Stimulated activated naive B cell treated with anti-CD40 and anti-IgM and Interleukin-4, amounts not matched to agents 10 μg/mL and 1 μg/mL and 100 μg/mL, for 72 hours (primary cell): ENCODE measurements around the gene PHF3.

Experiments used
- ATAC-seq, 2 donors: fragments of 150-1000 bp; cut with Tn5 transposase; replicated peaks; 2 replicates each; pipeline ENCODE4 v1.10.0; 2021; ENCODE audit warnings: moderate library complexity in 1 of 2
- DNase-seq: peaks from one replicate; pipeline ENCODE4 v3.0.0; 2021
- H3K27ac Mint-ChIP-seq: one replicate; pipeline ENCODE4 v1.8.0; 2022; ENCODE audit warnings: mild to moderate bottlenecking, mixed read lengths
- H3K27me3 Mint-ChIP-seq, 2 donors: one replicate each; pipeline ENCODE4 v1.8.0; 2022; ENCODE audit warnings: mixed read lengths in 2 of 2
- H3K36me3 Mint-ChIP-seq, 2 donors: one replicate each; pipeline ENCODE4 v1.8.0; 2022; ENCODE audit warnings: mixed read lengths in 2 of 2, mild to moderate bottlenecking in 1 of 2
- H3K4me1 Mint-ChIP-seq, 2 donors: one replicate each; pipeline ENCODE4 v1.8.0; 2022; ENCODE audit warnings: mixed read lengths in 2 of 2, mild to moderate bottlenecking in 1 of 2
- H3K4me3 Mint-ChIP-seq, 2 donors: one replicate each; pipeline ENCODE4 v1.8.0; 2022; ENCODE audit warnings: mild to moderate bottlenecking in 2 of 2, mixed read lengths in 2 of 2, moderate library complexity in 1 of 2
- H3K9me3 Mint-ChIP-seq, 2 donors: one replicate each; pipeline ENCODE4 v1.8.0; 2022; ENCODE audit warnings: mixed read lengths in 2 of 2, mild to moderate bottlenecking in 1 of 2

The PHF3 gene

DNA sequence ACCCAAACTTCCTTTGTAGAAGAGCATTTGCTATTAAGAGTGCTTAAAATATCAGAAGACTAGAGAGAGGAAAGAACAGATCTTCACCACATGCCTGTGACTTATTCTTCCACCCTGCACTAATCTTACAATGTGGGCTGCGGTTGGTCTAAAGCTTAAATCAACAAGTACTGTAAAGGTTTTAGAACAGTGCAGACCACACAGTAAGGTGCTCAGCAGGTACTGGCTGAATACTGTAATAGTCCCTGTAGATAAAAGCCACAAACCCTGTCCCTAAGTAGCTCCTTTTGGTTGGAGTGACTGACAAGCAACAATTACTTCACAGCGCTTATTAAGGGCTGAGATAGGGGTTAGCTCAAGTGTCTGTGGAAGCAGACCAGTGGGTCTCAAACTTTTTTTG lies 972 bp upstream of the PHF3 start:
- peaks cover 7 to 28% of the 10 kb centered on the region in 2 donors for H3K4me1 Mint-ChIP-seq
- H3K36me3 Mint-ChIP-seq, result peaks cover 2 to 4% of the 10 kb centered on the region in 2 donors
- H3K4me3 Mint-ChIP-seq, result peak overlapping the region; percentile 98
- DNase-seq (no peak), ATAC-seq (no peak)
- H3K27ac Mint-ChIP-seq, result no peak overlapping the region
- no peaks in the 10 kb centered on the region for H3K9me3 Mint-ChIP-seq
- H3K27me3 Mint-ChIP-seq, result no peaks in the 10 kb centered on the region

DNA sequence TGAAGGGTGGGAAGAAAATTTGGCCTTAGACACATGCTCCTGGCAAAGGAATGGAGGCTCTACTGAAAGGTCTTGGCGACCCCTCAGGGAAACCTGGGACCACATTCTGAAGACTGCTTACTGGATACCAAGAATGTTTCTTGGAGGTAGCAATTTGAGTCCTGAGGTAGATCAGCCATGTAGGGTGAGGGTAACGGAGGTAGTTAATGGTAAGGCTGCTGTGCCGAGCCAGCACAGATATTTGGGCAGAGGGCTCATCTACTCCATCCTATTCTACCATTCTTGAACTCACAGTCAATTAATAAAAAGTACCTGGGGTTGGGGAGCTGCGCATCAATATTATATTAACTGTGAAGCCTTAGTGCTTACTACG lies 401 bp upstream of the PHF3 start:
- ATAC-seq, result peak; percentile 14 to 19

DNA sequence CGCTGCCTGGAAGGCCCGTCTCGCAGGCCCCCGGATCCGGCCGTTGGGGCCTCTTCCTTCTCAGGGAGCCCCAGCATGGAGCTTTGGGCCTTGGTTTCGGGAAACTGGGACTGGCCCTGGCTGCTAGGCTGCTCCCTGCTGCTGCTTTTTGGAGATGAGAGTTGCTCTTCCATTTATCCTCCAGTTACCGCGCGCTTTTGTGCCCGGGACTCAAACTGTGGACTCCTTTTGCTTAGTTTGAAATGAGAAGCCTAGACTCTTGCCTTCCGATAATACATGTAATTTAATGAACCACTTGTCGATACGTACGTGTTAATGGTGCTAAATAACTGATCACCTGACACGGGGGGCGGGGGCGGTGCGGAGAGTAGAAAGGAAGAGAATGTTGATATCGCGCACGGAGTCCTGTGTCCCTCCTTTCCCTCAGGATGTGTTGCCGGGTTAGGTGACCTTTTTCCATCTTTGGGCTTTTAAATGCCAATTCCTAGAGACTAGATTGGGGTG lies 968 bp downstream of the PHF3 start:
- DNase-seq, result no peak
- peak overlapping the region; percentile 99 for H3K27ac Mint-ChIP-seq
- peaks cover 22 to 48% of the 10 kb centered on the region in 2 donors for H3K4me1 Mint-ChIP-seq

More for the DNA sequence above, 401 bp upstream of the PHF3 start:
- peak overlapping the region; percentile 98 for H3K4me3 Mint-ChIP-seq
- H3K27ac Mint-ChIP-seq, result peak overlapping the region; percentile 98
- no peak for DNase-seq
- no peaks in the 10 kb centered on the region for H3K9me3 Mint-ChIP-seq
- peaks cover 11 to 34% of the 10 kb centered on the region in 2 donors for H3K4me1 Mint-ChIP-seq
- peaks cover 2 to 4% of the 10 kb centered on the region in 2 donors for H3K36me3 Mint-ChIP-seq
- H3K27me3 Mint-ChIP-seq, result no peaks in the 10 kb centered on the region

DNA sequence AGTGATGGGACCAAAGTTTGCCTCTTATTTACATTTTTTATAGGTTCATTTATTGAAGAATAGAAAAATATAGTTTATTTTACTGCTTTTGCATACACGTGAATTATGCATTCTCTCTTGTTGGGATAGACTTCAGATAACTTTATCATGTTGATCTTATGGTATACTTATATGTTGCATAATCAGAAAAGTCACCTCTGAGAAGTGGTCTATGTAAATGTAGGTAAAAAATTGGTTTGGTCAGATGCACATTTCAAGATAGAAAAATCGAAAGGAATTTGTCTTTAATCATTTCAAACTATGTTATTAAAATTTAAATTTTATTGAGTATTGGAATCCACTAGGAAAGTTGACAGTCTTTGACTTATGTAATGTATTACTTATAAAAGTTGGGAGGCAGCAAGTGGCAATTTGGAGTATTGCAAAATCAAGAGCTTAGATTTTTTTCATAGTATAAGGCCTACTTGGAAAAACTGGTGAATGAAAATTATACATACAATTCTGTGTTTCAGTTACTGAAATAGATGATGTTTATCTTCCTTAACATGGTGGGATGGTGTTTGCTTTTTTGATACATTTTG lies 2.4 kb downstream of the PHF3 start:
- no peaks in the 10 kb centered on the region for H3K9me3 Mint-ChIP-seq
- H3K27me3 Mint-ChIP-seq, result no peaks in the 10 kb centered on the region
- H3K36me3 Mint-ChIP-seq, result peaks cover 4% of the 10 kb centered on the region in 2 donors
- H3K4me3 Mint-ChIP-seq, result peak overlapping the region; percentile 36 to 56
- DNase-seq (no peak), ATAC-seq (no peak)
- peaks cover 22 to 51% of the 10 kb centered on the region in 2 donors for H3K4me1 Mint-ChIP-seq
- H3K27ac Mint-ChIP-seq, result no peak overlapping the region

More for the DNA sequence above, 968 bp downstream of the PHF3 start:
- Mint-ChIP-seq H3K9me3 (no peaks in the 10 kb centered on the region), H3K4me3 (peak overlapping the region; percentile 98), H3K36me3 (peaks cover 2 to 4% of the 10 kb centered on the region in 2 donors), H3K27me3 (no peaks in the 10 kb centered on the region)
- ATAC-seq, result peak; percentile 11 to 19

DNA sequence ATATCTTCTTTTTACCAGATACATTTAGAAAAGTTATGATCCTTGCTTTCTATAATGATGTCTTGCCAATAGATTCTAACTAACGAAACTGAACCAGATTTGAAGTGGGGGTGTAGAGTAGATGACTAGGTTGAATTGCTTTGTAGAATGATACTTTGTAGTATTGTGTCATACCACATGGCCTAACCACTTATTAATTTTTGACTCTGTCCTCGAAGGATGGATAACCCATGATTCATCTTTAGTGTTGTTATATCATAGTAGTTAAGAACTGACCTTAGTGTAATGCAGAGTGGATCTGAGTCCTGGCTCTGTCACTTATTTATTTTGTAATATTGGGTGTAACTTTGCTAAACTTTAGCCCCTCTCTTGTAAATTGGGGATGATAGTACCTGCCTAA lies 4.5 kb downstream of the PHF3 start:
- Mint-ChIP-seq H3K36me3 (peaks cover 4% of the 10 kb centered on the region in 2 donors), H3K4me3 (no peak overlapping the region), H3K27me3 (no peaks in the 10 kb centered on the region), H3K27ac (no peak overlapping the region), H3K9me3 (no peaks in the 10 kb centered on the region), H3K4me1 (peaks cover 22 to 62% of the 10 kb centered on the region in 2 donors)
- no peak for DNase-seq
- no peak for ATAC-seq

DNA sequence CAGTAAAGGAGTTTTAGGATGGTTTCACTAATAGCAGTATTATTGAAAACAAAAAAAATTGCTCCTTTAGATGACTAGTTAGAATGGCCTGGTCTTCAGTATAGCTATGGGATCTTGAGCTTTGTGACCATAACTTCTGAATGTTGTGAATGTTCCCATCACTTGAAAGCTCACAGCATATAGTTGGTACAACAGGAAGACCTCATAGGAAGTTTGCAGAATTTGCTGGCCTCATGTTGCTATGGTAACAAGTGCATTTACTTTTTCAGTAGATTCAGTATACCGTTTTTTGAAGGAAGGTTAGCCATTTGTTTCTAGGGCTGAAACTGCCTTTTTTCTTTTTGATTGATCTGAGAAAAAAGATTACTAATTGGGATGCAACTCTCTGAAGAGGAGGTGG lies 8.3 kb downstream of the PHF3 start:
- H3K4me1 Mint-ChIP-seq, result peaks cover 16 to 44% of the 10 kb centered on the region in 2 donors
- DNase-seq, result no peak
- H3K36me3 Mint-ChIP-seq, result peaks cover 0 to 2% of the 10 kb centered on the region in 2 donors
- no peaks in the 10 kb centered on the region for H3K27me3 Mint-ChIP-seq
- no peaks in the 10 kb centered on the region for H3K9me3 Mint-ChIP-seq
- H3K27ac Mint-ChIP-seq, result no peak overlapping the region
- no peak overlapping the region for H3K4me3 Mint-ChIP-seq
- ATAC-seq, result no peak

DNA sequence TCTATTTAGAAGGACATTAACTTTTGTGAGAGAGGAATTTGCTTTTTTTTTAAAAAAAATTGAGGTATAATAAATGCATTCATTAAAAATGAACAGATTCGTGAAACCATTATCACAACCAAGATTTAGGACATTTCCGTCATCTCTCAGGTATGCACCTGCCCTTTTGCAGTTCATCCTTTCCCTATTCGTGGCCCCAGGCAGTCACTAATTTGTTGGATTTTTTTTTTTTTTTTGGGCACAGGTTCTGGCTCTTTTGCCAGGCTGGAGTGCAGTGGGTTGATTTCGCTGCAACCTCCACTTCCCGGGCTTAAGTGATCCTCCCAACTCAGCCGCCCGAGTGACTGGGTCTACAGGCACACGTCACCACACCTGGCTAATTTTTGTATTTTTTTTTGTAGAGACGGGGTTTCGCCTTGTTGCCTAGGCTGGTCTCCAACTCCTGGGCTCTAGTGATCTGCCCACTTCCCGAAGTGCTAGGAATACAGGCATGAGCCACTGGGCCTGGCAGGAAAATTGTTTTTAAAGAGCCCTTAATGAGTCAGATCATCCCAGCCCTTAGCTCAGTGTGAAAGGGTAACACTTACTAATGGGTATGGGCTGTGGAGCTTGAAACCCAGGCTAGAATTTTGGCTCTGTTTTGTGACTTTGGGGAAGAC lies 9.2 kb downstream of the PHF3 start:
- no peaks in the 10 kb centered on the region for H3K27me3 Mint-ChIP-seq
- peak overlapping the region; percentile 31 for H3K27ac Mint-ChIP-seq
- H3K4me3 Mint-ChIP-seq, result no peak overlapping the region
- no peak for DNase-seq
- H3K36me3 Mint-ChIP-seq, result peaks cover 0 to 2% of the 10 kb centered on the region in 2 donors
- no peak for ATAC-seq
- no peaks in the 10 kb centered on the region for H3K9me3 Mint-ChIP-seq
- H3K4me1 Mint-ChIP-seq, result peaks cover 16 to 37% of the 10 kb centered on the region in 2 donors

DNA sequence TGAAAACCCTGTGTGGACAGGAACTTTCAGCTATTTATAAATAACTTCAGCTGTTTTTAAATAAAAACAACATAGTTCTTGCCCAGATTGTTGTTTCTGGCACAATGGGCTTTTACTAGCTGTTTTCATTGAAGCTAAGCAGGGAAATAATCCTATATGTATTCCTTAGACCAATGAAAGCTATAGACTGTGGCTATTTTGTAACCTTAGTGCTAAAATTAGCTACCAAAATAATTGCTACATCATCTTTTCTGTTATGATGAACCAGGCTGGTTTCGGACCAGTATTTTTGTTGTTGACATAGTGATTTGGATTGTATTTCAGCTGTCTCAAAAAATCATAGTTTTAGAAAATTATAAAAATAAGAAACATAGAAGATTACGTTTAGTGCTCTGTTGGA lies 13.7 kb downstream of the PHF3 start:
- DNase-seq (no peak), ATAC-seq (no peak)
- peaks cover 17 to 31% of the 10 kb centered on the region in 2 donors for H3K36me3 Mint-ChIP-seq
- no peak overlapping the region for H3K4me3 Mint-ChIP-seq
- no peak overlapping the region for H3K27ac Mint-ChIP-seq
- peaks cover 20 to 41% of the 10 kb centered on the region in 2 donors for H3K4me1 Mint-ChIP-seq
- peaks cover 7 to 13% of the 10 kb centered on the region in 2 donors for H3K9me3 Mint-ChIP-seq
- no peaks in the 10 kb centered on the region for H3K27me3 Mint-ChIP-seq

DNA sequence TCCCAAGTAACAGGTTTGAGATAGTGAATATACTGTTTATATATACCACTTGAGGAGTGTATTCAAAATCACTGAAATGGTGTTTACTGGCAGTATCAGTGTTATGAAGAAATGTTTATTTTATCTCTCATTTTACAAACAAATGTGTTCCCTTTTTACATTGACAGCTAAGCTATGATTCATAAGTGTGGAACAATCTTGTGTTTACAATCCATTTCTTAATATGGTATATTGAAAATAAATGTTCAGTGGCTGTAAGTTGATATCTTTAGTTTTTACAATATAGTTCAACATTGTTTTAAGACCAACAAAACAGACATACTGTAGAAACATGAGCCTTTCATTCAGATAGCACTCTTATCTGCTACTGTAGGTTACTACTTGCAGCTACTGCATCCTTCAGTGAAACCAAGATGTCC lies 14.3 kb downstream of the PHF3 start:
- H3K27ac Mint-ChIP-seq, result no peak overlapping the region
- H3K36me3 Mint-ChIP-seq, result peaks cover 17 to 34% of the 10 kb centered on the region in 2 donors
- no peaks in the 10 kb centered on the region for H3K27me3 Mint-ChIP-seq
- ATAC-seq (no peak), DNase-seq (no peak)
- H3K9me3 Mint-ChIP-seq, result peaks cover 7 to 13% of the 10 kb centered on the region in 2 donors
- H3K4me3 Mint-ChIP-seq, result no peak overlapping the region
- peaks cover 22 to 39% of the 10 kb centered on the region in 2 donors for H3K4me1 Mint-ChIP-seq

DNA sequence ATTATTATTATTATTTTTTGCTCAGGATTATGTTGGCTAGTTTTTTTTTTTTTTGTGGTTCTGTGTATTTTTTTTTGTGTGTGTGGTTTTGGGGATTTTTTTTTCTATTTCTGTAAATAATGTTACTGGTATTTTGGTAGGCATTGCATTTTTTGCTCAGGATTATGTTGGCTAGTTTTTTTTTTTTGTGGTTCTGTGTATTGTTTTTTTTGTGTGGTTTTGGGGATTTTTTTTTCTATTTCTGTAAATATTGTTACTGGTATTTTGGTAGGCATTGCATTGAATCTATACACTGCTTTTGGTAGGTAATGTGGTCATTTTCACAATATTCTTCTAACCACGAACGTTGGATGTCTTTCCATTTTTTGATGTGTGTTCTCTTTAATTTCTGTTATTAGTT lies 17.4 kb downstream of the PHF3 start:
- Mint-ChIP-seq H3K36me3 (peaks cover 17 to 34% of the 10 kb centered on the region in 2 donors), H3K9me3 (peaks cover 7 to 13% of the 10 kb centered on the region in 2 donors), H3K27me3 (no peaks in the 10 kb centered on the region), H3K27ac (no peak overlapping the region), H3K4me1 (peaks cover 42 to 66% of the 10 kb centered on the region in 2 donors), H3K4me3 (peak overlapping the region in 1 of 2 donors; percentile 50)
- DNase-seq (no peak), ATAC-seq (no peak)

DNA sequence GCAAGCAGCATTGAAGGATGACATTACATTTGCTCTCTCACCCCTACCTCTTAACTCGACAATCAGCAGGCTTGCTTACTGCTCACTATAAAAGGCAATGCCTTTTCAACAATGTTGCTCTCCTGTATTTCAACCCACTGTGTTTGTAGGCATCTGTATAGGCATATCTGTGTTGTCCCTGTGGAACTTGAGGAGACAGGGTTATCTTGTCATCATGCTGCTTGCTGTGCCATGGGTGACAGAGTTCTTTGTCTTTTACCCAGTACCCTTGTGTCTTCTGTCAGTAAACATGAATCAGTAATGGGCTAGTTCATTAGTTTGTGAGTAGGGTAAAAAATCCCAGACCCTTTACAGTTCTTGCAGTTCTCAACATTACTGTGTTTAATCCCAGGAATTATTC lies 25.2 kb downstream of the PHF3 start:
- ATAC-seq (no peak), DNase-seq (no peak)
- no peaks in the 10 kb centered on the region for H3K9me3 Mint-ChIP-seq
- H3K4me3 Mint-ChIP-seq, result no peak overlapping the region
- H3K36me3 Mint-ChIP-seq, result peaks cover 2 to 3% of the 10 kb centered on the region in 2 donors
- H3K27me3 Mint-ChIP-seq, result no peaks in the 10 kb centered on the region
- peaks cover 43 to 73% of the 10 kb centered on the region in 2 donors for H3K4me1 Mint-ChIP-seq
- no peak overlapping the region for H3K27ac Mint-ChIP-seq

DNA sequence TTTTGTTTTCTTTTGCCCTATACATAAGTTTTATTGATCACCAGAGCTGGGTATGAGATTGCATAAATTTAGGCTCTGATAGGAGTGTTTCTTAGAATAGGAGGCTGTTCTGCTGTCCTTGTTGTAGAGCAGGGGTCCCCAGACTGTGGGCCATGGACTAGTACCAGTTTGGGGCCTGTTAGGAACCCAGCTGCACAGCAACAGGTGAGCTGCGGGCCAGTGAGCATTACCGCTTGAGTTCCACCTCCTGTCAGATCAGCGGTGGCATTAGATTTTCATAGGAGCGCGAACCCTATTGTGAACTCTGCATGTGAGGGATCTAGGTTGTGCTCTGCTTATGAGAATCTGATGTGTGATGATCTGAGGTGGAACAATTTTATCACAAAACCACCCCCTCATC lies 26.2 kb downstream of the PHF3 start:
- Mint-ChIP-seq H3K4me1 (peaks cover 37 to 73% of the 10 kb centered on the region in 2 donors), H3K9me3 (no peaks in the 10 kb centered on the region), H3K27me3 (no peaks in the 10 kb centered on the region), H3K36me3 (peaks cover 2 to 3% of the 10 kb centered on the region in 2 donors), H3K27ac (no peak overlapping the region), H3K4me3 (no peak overlapping the region)
- DNase-seq (no peak), ATAC-seq (no peak)

DNA sequence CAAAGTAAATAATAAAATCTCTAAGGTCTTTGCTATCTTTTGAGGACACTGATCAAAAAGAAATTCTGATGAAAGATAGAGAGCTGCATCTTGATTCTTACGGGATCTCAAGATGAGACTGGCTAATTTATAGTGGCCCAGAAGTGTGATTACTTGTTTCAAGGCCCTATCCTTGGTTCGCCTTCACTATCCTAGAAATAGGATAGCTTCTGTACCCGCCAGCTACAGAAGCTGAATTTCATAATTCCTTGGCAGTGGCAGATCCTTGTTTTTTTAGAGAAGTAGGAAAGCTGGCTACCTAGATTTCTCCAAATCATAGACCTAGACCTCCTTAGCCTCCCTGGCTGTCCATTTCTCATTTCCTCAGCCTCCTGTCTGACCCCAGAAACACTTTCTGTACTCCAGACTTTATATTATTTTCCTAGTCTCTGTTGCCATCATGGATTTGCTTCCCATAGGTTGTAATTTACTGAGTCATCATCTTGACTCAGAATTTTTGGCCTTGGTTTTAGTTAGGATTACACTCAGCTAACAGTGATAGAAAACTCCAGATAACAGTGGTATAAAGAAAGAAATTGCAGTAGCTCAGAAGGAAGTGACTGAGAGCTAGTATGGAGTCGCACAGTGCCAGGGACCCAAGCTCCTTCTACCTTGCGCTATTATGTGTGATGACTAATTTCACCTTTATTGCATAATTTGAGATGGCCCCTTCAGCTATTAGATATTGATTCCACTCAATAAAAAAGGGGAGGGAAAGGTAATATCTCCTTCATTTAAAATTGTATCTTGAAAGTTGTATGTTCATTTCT lies 27.7 kb downstream of the PHF3 start:
- no peaks in the 10 kb centered on the region for H3K27me3 Mint-ChIP-seq
- H3K4me3 Mint-ChIP-seq, result no peak overlapping the region
- peaks cover 2 to 3% of the 10 kb centered on the region in 2 donors for H3K36me3 Mint-ChIP-seq
- ATAC-seq (no peak), DNase-seq (no peak)
- H3K27ac Mint-ChIP-seq, result no peak overlapping the region
- H3K9me3 Mint-ChIP-seq, result no peaks in the 10 kb centered on the region
- peaks cover 28 to 58% of the 10 kb centered on the region in 2 donors for H3K4me1 Mint-ChIP-seq

DNA sequence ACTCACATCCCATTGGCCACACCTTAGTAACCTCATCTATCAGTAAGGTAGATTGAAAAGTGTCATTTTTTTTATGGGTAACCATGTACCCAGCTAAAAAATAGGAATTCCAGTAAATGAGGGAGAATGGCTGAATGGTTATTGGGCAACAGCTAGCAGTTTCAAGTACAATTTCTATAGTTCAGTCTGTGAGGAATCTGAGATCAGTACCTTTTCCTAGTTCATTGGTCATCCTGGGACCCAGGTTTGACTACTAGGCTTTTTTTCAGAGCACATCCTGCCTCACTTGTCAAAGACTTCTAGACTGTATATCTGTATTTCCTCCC lies 28.3 kb downstream of the PHF3 start:
- no peaks in the 10 kb centered on the region for H3K9me3 Mint-ChIP-seq
- H3K27me3 Mint-ChIP-seq, result no peaks in the 10 kb centered on the region
- H3K36me3 Mint-ChIP-seq, result peaks cover 2 to 3% of the 10 kb centered on the region in 2 donors
- no peak overlapping the region for H3K4me3 Mint-ChIP-seq
- ATAC-seq, result no peak
- H3K27ac Mint-ChIP-seq, result no peak overlapping the region
- DNase-seq, result no peak
- peaks cover 25 to 53% of the 10 kb centered on the region in 2 donors for H3K4me1 Mint-ChIP-seq
